GM12864 (cell line): ENCODE measurements around the gene ZNF688.
"Not testable (repeated sequence)": the region's sequence is repeated elsewhere in the genome, so short reads cannot be mapped to it uniquely, and the experiment has no call there.

Experiments
- DNase-seq: peaks from one replicate; pipeline ENCODE4 v3.0.0-alpha.2; 2011; ENCODE audit warnings: low read depth
- H3K4me3 ChIP-seq: 2 replicates; pipeline ENCODE4 v1.5.1; 2011; ENCODE audit warnings: mild to moderate bottlenecking, low read depth, low read length, control low read depth
- TF ChIP-seq, protein P1 (sequence below): IDR thresholded peaks from 2 replicates; pipeline ENCODE4 v1.5.1; 2011; ENCODE audit warnings: low read depth, mild to moderate bottlenecking, moderate library complexity, low read length, control low read depth, inconsistent platforms; ENCODE audit errors: missing control alignments

Gene ZNF688

DNA sequence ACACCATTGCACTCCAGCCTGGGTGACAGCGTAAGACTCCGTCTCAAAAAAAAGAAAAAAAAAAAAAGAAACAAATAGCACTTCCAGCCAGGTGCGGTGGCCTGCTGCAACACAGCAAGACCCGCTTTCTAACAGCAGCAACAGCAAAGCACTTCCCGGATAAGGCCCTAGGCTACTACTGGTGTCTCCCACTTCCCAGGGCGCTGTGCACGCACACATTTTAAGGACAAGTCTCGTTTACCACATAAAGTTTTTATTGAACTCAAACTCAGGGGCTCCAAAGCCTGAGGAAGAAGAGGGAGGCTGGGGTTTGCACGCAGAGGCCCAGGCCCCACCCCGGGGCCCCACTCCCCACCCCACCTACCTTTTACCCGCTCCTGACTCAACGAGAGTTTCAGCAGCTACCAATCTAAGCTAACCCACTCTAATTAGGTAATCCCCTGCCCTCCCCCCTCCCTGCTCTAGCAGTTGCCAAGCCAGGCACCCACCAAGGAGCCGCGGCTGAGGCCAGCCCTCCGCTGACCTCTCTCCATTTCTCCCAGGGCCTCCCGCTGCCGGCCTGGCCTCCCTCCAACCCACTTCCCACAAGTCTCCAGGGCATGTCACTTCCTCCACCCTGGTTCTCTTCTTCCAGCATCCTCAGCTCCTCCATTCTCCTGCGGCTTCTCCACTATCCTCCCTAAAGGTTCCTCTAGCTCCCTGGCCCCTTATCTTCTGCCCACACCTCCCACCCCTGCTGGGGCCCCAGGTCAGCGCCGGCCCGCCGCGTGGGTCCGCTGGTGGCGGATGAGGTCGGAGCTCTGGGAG, 47.5 kb downstream of the ZNF688 start:
- no peak for DNase-seq
- TF ChIP-seq, protein P1, sequence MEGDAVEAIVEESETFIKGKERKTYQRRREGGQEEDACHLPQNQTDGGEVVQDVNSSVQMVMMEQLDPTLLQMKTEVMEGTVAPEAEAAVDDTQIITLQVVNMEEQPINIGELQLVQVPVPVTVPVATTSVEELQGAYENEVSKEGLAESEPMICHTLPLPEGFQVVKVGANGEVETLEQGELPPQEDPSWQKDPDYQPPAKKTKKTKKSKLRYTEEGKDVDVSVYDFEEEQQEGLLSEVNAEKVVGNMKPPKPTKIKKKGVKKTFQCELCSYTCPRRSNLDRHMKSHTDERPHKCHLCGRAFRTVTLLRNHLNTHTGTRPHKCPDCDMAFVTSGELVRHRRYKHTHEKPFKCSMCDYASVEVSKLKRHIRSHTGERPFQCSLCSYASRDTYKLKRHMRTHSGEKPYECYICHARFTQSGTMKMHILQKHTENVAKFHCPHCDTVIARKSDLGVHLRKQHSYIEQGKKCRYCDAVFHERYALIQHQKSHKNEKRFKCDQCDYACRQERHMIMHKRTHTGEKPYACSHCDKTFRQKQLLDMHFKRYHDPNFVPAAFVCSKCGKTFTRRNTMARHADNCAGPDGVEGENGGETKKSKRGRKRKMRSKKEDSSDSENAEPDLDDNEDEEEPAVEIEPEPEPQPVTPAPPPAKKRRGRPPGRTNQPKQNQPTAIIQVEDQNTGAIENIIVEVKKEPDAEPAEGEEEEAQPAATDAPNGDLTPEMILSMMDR = no peak

DNA sequence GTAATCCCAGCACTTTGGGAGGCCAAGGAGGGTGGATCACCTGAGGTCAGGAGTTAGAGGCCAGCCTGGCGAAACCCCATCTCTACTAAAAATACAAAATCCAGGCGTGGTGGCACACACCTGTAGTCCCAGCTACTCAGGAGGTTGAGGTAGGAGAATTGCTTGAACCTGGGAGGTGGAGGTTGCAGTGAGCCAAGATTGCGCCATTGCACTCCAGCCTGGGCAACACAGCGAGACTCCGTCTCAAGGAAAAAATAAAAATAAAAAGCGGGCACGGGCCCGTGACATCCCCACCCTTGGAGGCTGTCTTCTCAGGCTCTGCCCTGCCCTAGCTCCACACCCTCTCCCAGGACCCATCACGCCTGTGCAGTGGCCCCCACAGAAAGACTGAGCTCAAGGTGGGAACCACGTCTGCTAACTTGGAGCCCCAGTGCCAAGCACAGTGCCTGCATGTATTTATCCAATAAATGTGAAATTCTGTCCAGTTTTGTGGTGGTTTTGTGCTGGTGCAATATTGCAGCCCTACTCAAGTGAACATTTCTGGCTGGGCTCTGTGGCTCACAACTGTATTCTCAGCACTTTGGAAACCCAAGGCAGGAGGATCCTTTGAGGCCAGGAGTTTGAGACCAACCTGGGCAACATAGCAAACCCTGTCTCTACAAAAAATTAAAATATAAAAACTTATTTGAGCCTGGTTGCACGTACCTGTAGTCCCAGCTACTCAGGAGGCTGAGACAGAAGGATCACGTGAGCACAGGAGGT, 48.6 kb downstream of the ZNF688 start:
- not testable (repeated sequence) for DNase-seq, H3K4me3 ChIP-seq

More for the DNA sequence above, 47.5 kb downstream of the ZNF688 start:
- no peak overlapping the region for H3K4me3 ChIP-seq

DNA sequence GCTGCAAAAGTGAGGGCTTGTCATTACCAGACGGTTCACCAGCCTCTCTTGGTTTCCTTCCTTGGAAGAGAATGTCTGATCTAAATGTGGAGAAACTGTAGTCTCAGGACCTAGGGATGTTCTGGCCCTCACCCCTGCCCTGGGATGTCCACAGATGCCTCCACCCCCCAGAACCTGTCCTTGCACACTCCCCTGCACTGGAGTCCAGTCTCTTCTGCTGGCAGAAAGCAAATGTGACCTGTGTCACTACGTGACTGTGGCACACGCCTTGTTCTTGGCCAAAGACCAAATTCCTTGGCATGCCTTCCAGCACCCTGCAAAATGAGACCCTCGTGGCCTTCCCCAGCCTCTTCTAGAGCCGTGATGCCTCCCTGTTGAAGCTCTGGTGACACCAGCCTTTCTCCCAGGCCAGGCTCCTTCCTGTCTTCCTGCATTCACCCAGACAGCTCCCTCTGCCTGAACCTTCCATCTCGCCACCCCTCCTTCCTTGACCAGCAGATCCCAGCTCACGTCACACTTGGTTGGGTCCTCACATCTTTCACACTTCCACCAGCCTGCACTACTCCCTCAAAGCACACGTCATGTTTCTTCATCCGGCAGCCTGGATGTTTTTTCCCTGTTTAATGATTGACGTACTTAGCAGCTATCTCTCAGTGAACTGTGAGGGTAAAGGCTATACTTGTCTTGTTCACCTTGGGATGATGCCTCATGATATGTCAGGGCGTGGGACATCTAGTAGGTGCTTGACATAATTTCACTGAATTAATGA, 49.5 kb downstream of the ZNF688 start:
- TF ChIP-seq, protein P1 = no peak
- no peak for DNase-seq
- no peak overlapping the region for H3K4me3 ChIP-seq

DNA sequence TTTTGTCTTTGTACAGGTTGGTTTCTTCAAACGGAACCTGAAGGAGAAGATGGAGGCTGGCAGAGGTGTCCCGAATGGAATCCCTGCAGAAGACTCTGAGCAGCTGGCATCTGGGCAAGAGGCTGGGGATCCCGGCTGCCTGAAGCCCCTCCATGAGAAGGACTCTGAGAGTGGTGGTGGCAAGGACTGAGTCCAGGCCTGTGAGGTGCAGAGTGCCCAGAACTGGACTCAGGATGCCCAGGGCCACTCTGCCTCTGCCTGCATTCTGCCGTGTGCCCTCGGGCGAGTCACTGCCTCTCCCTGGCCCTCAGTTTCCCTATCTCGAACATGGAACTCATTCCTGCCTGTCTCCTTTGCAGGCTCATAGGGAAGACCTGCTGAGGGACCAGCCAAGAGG, 50.0 kb downstream of the ZNF688 start:
- TF ChIP-seq, protein P1 = no peak
- no peak overlapping the region for H3K4me3 ChIP-seq

More for the DNA sequence above, 50.0 kb downstream of the ZNF688 start:
- no peak for DNase-seq
